Cardiac muscle cell (in vitro differentiated cells and primary cell): Measurements from ENCODE around the gene PRSS23. TPM values are rescaled to one million over a fixed set of nuclear protein-coding genes. Genes with fewer than 3 reads are reported as not detected.

ENCODE experiments used
- DNase-seq, 2 donors: peaks; one replicate each; pipeline versions ENCODE4 v3.0.0 to v3.0.0-alpha.2; 2010 to 2017; ENCODE audit warnings: low read depth in 1 of 2, low spot score in 1 of 2
- H3K27ac ChIP-seq: fragments of 200-600 bp; sonication (generic); 2 replicates; pipeline ENCODE4 v1.5.1; 2016
- H3K27me3 ChIP-seq: fragments of 200-600 bp; sonication (generic); 2 replicates; pipeline ENCODE4 v1.6.0; 2016; ENCODE audit warnings: control low read depth
- H3K36me3 ChIP-seq: fragments of 200-600 bp; sonication (generic); 2 replicates; pipeline ENCODE4 v1.5.1; 2016; ENCODE audit warnings: control low read depth
- H3K4me1 ChIP-seq: fragments of 200-600 bp; sonication (generic); 2 replicates; pipeline ENCODE4 v1.8.1; 2017; ENCODE audit warnings: low read depth, mild to moderate bottlenecking, mixed run types
- H3K4me3 ChIP-seq: fragments of 200-600 bp; sonication (generic); 2 replicates; pipeline ENCODE4 v1.5.1; 2016; ENCODE audit warnings: mild to moderate bottlenecking
- H3K9me3 ChIP-seq: fragments of 200-600 bp; sonication (generic); 2 replicates; pipeline ENCODE4 v1.5.1; 2017; ENCODE audit warnings: low read depth, mild to moderate bottlenecking, control low read depth
- CTCF ChIP-seq: IDR thresholded peaks from 2 replicates; pipeline ENCODE4 v1.5.1; 2012; ENCODE audit warnings: low read depth, mild to moderate bottlenecking, low read length
- polyA plus RNA-seq: library from polyadenylated mRNA; unstranded; fragments of >200 nt; fragmentation: Nextera tagmentation; extraction: Ambion mirVana; gene quantifications from 2 replicates; pipeline ENCODE4 v1.2.1, GENCODE V29; 2016
- total RNA-seq: library from RNA; depleted of rRNA; stranded (reverse); fragments of >200 nt; gene quantifications from 2 replicates; pipeline ENCODE4 v1.2.3, GENCODE V29; 2016

PRSS23 gene
- total and polyA plus RNA-seq, 2 experiments from 2014 or later, result 39.6 to 107 TPM

- Histone ChIP-seq H3K27me3 (no peaks in the 10 kb centered on the region), H3K9me3 (no peaks in the 10 kb centered on the region), H3K27ac (no peak overlapping the region), H3K4me3 (no peak overlapping the region), H3K36me3 (no peaks in the 10 kb centered on the region), H3K4me1 (peaks cover 5% of the 10 kb centered on the region)
- DNase-seq, result no peak
- no peak for TF ChIP-seq CTCF
Measured at GRCh38 chr11:86783661-86784060, 16.7 kb upstream of the PRSS23 start.

GRCh38 chr11:86784241-86784681 lies 16.1 kb upstream of the PRSS23 start:
- Histone ChIP-seq H3K9me3 (no peaks in the 10 kb centered on the region), H3K4me3 (no peak overlapping the region), H3K27me3 (no peaks in the 10 kb centered on the region), H3K4me1 (peaks cover 5% of the 10 kb centered on the region), H3K27ac (no peak overlapping the region), H3K36me3 (no peaks in the 10 kb centered on the region)
- TF ChIP-seq CTCF, result no peak
- DNase-seq, result no peak

GRCh38 chr11:86785576-86785975 lies 14.8 kb upstream of the PRSS23 start:
- TF ChIP-seq CTCF, result no peak
- Histone ChIP-seq H3K4me3 (no peak overlapping the region), H3K36me3 (no peaks in the 10 kb centered on the region), H3K27ac (no peak overlapping the region), H3K4me1 (peaks cover 12% of the 10 kb centered on the region), H3K27me3 (no peaks in the 10 kb centered on the region), H3K9me3 (no peaks in the 10 kb centered on the region)
- no peak for DNase-seq

- DNase-seq, result no peak
- peaks cover 23% of the 10 kb centered on the region for H3K4me1 ChIP-seq
- no peak overlapping the region for H3K4me3 ChIP-seq
- no peak overlapping the region for H3K27ac ChIP-seq
- no peaks in the 10 kb centered on the region for H3K9me3 ChIP-seq
- no peaks in the 10 kb centered on the region for H3K36me3 ChIP-seq
- TF ChIP-seq CTCF, result no peak
- no peaks in the 10 kb centered on the region for H3K27me3 ChIP-seq
Measured at GRCh38 chr11:86787018-86787536, 13.3 kb upstream of the PRSS23 start.

- no peaks in the 10 kb centered on the region for H3K36me3 ChIP-seq
- H3K27ac ChIP-seq, result no peak overlapping the region
- no peak for DNase-seq
Measured at GRCh38 chr11:86787656-86788055, 12.7 kb upstream of the PRSS23 start.

More at GRCh38 chr11:86787656-86788055, 12.7 kb upstream of the PRSS23 start:
- Histone ChIP-seq H3K27me3 (no peaks in the 10 kb centered on the region), H3K4me3 (no peak overlapping the region), H3K4me1 (peaks cover 23% of the 10 kb centered on the region), H3K9me3 (no peaks in the 10 kb centered on the region)
- no peak for TF ChIP-seq CTCF
